ENCODE measurements around the gene MGLL. TPM values are rescaled to one million over a fixed set of nuclear protein-coding genes. Genes with fewer than 3 reads are reported as not detected.

The MGLL gene
- total RNA-seq, 6 experiments from 2014 or later: 97.0 to 168 (median 115) TPM

GRCh38 chr3:127865941-127866340 is 43.6 kb upstream of the MGLL start:
- ATAC-seq (no peak), DNase-seq (no peak)
- Histone ChIP-seq H3K27ac (no peak overlapping the region), H3K4me1 (no peaks in the 10 kb centered on the region), H3K9me3 (no peaks in the 10 kb centered on the region), H3K36me3 (no peaks in the 10 kb centered on the region), H3K27me3 (no peaks in the 10 kb centered on the region), H3K4me3 (no peak overlapping the region)
- 79% methylated on average over 4 of the region's 4 CpGs for WGBS (ENCODE audit: insufficient coverage, low coverage, low lambda C conversion rate, missing lambda C conversion rate)
- TF ChIP-seq CTCF (IDR thresholded peaks at IDR 0.05): no peak
- no peak for TF ChIP-seq POLR2A (IDR thresholded peaks at IDR 0.05)
- intact Hi-C loops (cut with DNase I): no loop called here

GRCh38 chr3:127860211-127860696 is 37.9 kb upstream of the MGLL start:
- no peak for ATAC-seq
- Histone ChIP-seq H3K4me3 (no peak overlapping the region), H3K27ac (no peak overlapping the region), H3K27me3 (no peaks in the 10 kb centered on the region), H3K36me3 (no peaks in the 10 kb centered on the region), H3K4me1 (no peaks in the 10 kb centered on the region), H3K9me3 (no peaks in the 10 kb centered on the region)
- 43% methylated on average over 5 of the region's 7 CpGs for WGBS (ENCODE audit: insufficient coverage, low coverage, low lambda C conversion rate, missing lambda C conversion rate)
- no peak for DNase-seq
- intact Hi-C loops (cut with DNase I): no loop called here
- no peak for TF ChIP-seq POLR2A (IDR thresholded peaks at IDR 0.05)
- no peak for TF ChIP-seq CTCF (IDR thresholded peaks at IDR 0.05)

GRCh38 chr3:127859730-127860129 is 37.4 kb upstream of the MGLL start:
- Histone ChIP-seq H3K27me3 (no peaks in the 10 kb centered on the region), H3K36me3 (no peaks in the 10 kb centered on the region), H3K4me3 (no peak overlapping the region), H3K9me3 (no peaks in the 10 kb centered on the region), H3K4me1 (no peaks in the 10 kb centered on the region), H3K27ac (no peak overlapping the region)
- TF ChIP-seq POLR2A (IDR thresholded peaks at IDR 0.05): no peak
- no peak for TF ChIP-seq CTCF (IDR thresholded peaks at IDR 0.05)
- DNase-seq (no peak), ATAC-seq (no peak)
- intact Hi-C loops (cut with DNase I): no loop called here
- WGBS (ENCODE audit: insufficient coverage, low coverage, low lambda C conversion rate, missing lambda C conversion rate): 73% methylated on average over 6 of the region's 6 CpGs

- TF ChIP-seq POLR2A (IDR thresholded peaks at IDR 0.05) (no peak), CTCF (IDR thresholded peaks at IDR 0.05) (no peak)
- H3K36me3 ChIP-seq: no peaks in the 10 kb centered on the region
- H3K4me3 ChIP-seq: no peak overlapping the region
- no peaks in the 10 kb centered on the region for H3K9me3 ChIP-seq
- no peak for DNase-seq
- H3K4me1 ChIP-seq: no peaks in the 10 kb centered on the region
- no peaks in the 10 kb centered on the region for H3K27me3 ChIP-seq
- WGBS (ENCODE audit: insufficient coverage, low coverage, low lambda C conversion rate, missing lambda C conversion rate): 78% methylated on average over 5 of the region's 5 CpGs
- no peak overlapping the region for H3K27ac ChIP-seq
- intact Hi-C loops (cut with DNase I): no loop called here
- ATAC-seq: no peak
These were observed 36.6 kb upstream of the MGLL start for GRCh38 chr3:127858937-127859336.

GRCh38 chr3:127858521-127858920 is 36.2 kb upstream of the MGLL start:
- ATAC-seq (no peak), DNase-seq (no peak)
- H3K9me3 ChIP-seq: no peaks in the 10 kb centered on the region
- no peak overlapping the region for H3K27ac ChIP-seq
- WGBS (ENCODE audit: insufficient coverage, low coverage, low lambda C conversion rate, missing lambda C conversion rate): 55% methylated on average over 6 of the region's 6 CpGs
- H3K27me3 ChIP-seq: no peaks in the 10 kb centered on the region
- H3K36me3 ChIP-seq: no peaks in the 10 kb centered on the region
- TF ChIP-seq CTCF (IDR thresholded peaks at IDR 0.05) (no peak), POLR2A (IDR thresholded peaks at IDR 0.05) (no peak)
- no peaks in the 10 kb centered on the region for H3K4me1 ChIP-seq
- intact Hi-C loops (cut with DNase I): no loop called here
- H3K4me3 ChIP-seq: no peak overlapping the region

Measured in right lobe of liver (tissue), 6 donors.